Fibroblast of villous mesenchyme (primary cell): ENCODE measurements around the gene GLG1. TPM values are rescaled to one million over a fixed set of nuclear protein-coding genes. Genes with fewer than 3 reads are reported as not detected.

Experiments
- small RNA-seq: library from RNA; depleted of rRNA; stranded (forward); fragments of <200 nt; gene quantifications from one replicate; pipeline ENCODE3, GENCODE V24; 2012
- total RNA-seq: library from RNA; depleted of rRNA; stranded (reverse); fragments of >200 nt; gene quantifications from 2 replicates; pipeline ENCODE4 v1.2.3, GENCODE V29; 2012

Gene GLG1
- total RNA-seq, 1 donor, result 158 TPM

Small RNA genes lying within 50 kb of the gene (small RNA-seq; reads per million reads assigned to genes)
- gene RF00019 (not detected), gene RNU6-237P (not detected)

Other genes starting within 250 kb of the GLG1 start
- 0.32 and 0.86 TPM in 2 replicates for gene NPIPB15, start 230.8 kb downstream of the GLG1 start, total RNA-seq
- not detected in 2 replicates for gene CLEC18B, start 185.6 kb downstream of the GLG1 start, total RNA-seq
- 20.3 and 30.7 TPM in 2 replicates for gene RFWD3, start 59.8 kb upstream of the GLG1 start, total RNA-seq
- 8.7 and 14.2 TPM in 2 replicates for gene MLKL, start 93.7 kb upstream of the GLG1 start, total RNA-seq
- gene FA2H, start 167.7 kb upstream of the GLG1 start, total RNA-seq, result not detected in 2 replicates